Stimulated activated CD4-positive, alpha-beta T cell treated with anti-CD3 and anti-CD28 coated beads, Interleukin-4, amount 100 ng/mL, for 4 hours (primary cell): ENCODE measurements around the gene IFNA6.

Experiments
- DNase-seq, 2 experiments: peaks; one replicate each; pipeline ENCODE4 v3.0.0-alpha.2; 2020

The IFNA6 gene

DNA sequence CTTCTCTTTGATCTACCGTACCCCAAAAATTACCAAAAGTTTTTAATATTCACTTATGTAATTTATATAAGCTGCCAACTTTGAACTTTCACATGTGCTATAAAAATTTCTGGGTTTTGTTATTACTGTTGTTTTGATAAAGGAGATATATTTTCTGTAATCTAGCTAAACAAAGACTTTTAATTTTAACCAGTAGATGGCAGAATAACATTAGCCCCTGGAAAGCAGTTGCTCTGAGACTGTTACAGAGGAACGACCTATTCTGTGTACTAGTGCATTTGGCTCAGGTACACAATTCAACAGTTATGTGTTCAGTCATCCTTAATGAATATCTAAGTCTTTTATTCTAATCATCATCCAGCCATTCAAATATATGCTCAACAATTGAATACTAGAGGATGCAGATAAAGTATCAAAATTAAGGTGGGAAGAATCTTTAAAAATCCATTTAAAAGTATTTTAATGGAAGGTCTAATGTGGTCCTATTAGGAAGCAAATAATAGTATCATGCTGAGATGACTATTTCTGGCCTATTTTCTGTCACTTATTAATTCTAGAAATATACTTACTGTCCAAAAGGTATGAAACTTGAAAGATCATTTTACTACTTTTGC is 24.1 kb downstream of the IFNA6 start:
- no peak for DNase-seq

- no peak for DNase-seq
These were observed 26.6 kb downstream of the IFNA6 start for GRCh38 chr9:21324047-21324446.

DNA sequence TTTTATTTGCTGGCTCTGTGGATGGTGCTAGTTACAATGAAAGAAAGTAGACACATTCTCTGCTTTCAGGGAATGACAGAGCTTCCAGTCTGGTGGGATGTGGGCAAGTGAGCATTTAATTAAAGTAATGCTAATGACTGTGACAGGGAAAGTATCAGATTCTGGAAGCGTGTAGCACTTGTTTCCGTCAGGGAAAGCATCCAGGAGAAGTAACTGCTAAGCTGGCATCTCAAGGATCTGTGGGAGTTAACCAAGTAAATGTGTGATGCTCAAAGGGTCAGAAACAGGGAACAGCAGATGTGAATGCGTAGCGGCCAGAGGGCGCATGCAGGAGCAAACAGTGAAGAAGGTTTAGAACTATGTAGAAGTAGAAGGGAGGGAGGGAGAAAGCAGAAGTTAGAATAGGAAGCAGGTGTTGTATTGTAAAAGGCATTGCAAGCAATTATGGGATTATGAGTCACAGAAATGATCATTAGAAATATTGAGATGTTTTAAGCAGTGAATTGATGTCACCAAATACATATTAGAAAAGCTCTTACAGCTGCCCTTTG is 27.7 kb downstream of the IFNA6 start:
- no peak for DNase-seq

GRCh38 chr9:21320465-21320864 is 30.2 kb downstream of the IFNA6 start:
- DNase-seq = no peak

DNA sequence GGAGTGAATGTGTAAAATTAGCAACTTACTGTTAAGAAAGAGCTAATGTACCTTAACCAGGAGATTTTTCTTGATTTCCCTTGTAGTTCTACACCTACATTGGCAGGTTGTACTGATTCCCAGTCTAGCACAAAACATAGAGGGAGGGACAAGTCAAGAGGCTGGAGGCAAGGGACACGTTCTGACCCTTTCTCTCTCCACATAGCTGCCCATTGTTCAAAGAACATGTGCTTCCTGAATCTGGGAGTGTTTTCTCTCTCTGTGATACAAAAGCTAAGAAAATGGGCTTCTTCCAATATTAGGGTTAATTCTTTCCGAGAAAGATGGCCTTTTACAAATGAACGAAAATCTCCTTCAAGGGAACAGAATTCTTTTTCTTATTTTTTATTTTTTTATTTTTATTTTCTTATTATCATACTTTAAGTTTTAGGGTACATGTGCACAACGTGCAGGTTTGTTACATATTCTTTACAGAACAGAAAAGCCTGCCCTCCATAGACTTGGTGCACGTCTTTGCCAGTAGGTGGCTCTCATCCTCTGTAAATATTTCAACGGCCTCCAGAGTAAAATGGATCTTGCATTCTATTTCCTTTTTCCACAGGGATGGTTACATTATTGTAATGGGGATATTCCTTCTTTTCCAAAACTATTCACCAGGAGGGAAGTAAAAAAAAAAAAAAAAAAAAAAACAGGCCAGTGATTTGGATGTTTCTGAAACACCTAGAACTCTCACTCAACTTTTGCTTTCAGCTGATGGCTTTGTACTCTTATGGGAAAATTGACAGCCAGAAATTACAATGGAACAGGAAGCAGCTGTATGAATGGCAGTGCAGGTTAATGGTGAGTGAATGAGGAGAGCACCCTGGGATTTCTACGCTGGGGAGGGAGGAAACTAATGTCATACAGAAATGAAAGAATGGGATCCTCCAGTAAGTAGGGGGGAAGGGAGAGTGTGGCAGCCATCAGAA is 32.4 kb downstream of the IFNA6 start:
- DNase-seq = no peak

GRCh38 chr9:21316860-21317259 is 33.8 kb downstream of the IFNA6 start:
- no peak for DNase-seq

DNA sequence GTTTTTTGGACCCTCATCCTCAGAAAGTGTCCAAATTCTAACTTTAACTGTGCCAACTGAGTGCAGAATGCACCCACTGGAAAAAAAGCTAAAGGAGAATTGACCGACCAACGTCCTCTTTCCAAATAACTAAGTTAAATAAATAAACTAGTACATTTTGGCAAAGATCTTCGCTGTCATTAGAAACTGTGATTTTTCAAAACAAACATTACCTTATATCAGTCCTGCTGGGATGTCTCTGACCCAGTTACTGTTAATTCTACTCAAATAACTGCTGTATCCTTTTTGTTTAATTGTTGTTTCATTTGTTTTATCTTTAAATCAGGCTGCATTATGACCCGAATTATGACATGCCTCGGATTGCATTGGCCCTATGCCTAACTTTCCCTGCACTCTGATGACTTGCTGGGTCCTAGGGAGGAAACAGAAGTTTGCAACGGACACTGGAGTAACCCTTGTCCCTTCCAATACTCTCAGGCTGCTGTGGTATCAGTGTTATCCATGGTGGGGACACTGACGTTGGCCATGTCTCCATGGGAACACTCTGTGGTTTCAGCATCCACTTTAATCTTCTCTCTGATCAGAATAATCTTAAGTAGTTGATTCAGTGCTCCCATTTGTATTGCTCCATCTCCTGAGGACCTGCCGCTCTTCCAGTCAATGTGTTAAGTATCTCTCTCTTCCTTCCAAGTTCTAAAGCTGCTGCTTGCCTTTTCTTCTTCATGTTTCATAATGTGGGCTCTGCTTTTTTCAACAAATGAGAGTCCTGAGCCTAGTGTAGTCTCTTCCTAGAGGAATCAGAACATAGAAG is 34.5 kb downstream of the IFNA6 start:
- DNase-seq = no peak

- DNase-seq = no peak
These were observed 36.5 kb downstream of the IFNA6 start for GRCh38 chr9:21314152-21314551.

DNA sequence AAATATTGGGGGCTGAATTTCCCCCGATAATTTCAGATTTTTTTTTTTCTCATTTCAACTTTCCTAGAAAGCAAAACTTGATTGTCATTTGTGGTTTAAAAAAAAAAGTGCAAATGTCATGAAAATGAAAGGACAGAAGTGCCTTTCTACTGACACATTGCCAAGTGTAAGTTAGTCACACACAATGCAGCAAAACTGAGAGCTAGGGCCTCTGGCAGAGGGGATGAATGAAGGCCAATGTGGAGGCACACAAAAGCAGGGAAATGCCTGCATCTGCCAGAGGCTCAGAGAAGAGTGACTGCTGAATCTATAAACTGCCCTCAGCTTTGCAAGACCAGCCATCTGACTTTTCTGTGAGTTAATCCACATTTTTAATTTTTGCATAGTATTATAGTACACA is 38.8 kb downstream of the IFNA6 start:
- DNase-seq = no peak

DNA sequence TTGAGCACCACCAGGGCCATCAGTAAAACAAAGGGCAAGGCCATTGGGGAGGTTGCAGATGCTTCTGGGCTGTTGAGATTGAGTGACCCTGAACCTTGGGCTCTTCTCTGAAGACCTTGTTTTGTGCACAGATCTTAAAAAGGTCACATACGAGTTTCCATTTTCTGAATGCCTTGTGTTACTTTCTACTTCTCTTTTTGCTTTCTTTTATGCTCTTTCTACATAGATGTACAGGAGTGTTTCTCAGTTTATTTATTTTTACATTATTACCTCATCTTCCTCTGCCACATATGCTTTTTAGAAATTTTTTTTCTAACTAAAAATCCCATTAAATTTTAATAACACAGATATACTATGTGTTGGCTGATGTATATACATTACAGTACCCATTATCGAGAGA is 45.5 kb downstream of the IFNA6 start, which contains the start of gene IFNA5:
TSS of gene IFNA5 (minus strand) at position 101 of the 400 bp plus-strand sequence. CDS start at position 44, 57 bp downstream.
- DNase-seq = no peak
